BJ (cell line): ENCODE measurements around the gene NXT1. TPM values are rescaled to one million over a fixed set of nuclear protein-coding genes. Genes with fewer than 3 reads are reported as not detected.

Experiments
- CTCF ChIA-PET: fragments of 350-600 bp; formaldehyde crosslinking; extraction: SDS; loops from one replicate; lab custom pipeline; 2021; ENCODE audit warnings: antibody characterized with exemption, inconsistent platforms; lab: Yijun Ruan, JAX
- POLR2A ChIA-PET: fragments of 300-600 bp; sonication (Branson Sonifier 250); formaldehyde crosslinking; extraction: SDS; loops from one replicate; lab custom pipeline; 2021; ENCODE audit warnings: antibody characterized with exemption; lab: Charles Lee
- DNase-seq: peaks from one replicate; pipeline ENCODE4 v3.0.0-alpha.2; 2011; ENCODE audit warnings: low read depth
- H3K27me3 ChIP-seq: 2 replicates; pipeline ENCODE4 v1.6.0; 2011; ENCODE audit warnings: low read length; ENCODE audit not compliant: control insufficient read depth, insufficient read depth
- H3K36me3 ChIP-seq: 2 replicates; pipeline ENCODE4 v1.5.1; 2011; ENCODE audit warnings: low read length; ENCODE audit not compliant: control insufficient read depth, insufficient read depth
- H3K4me3 ChIP-seq: 2 replicates; pipeline ENCODE4 v1.5.1; 2011; ENCODE audit warnings: low read depth, mild to moderate bottlenecking, control low read depth, low read length
- CTCF ChIP-seq: IDR thresholded peaks from 2 replicates; pipeline ENCODE4 v1.5.1; 2011; ENCODE audit warnings: low read depth, mild to moderate bottlenecking, control low read depth, inconsistent platforms, low read length, moderate library complexity; ENCODE audit not compliant: insufficient read depth
- polyA plus RNA-seq: library from polyadenylated mRNA; depleted of rRNA; stranded (reverse); fragments of >200 nt; gene quantifications from 2 replicates; pipeline ENCODE4 v1.2.3, GENCODE V29; 2011; rRNA removed
- small RNA-seq: library from RNA; depleted of rRNA; stranded (forward); fragments of <200 nt; gene quantifications from one replicate; pipeline ENCODE3, GENCODE V24; 2012; ENCODE audit warnings: low replicate concordance, low read depth; ENCODE audit not compliant: insufficient read length

The NXT1 gene
- polyA plus RNA-seq, 1 experiment = 24.2 TPM

GRCh38 chr20:23404196-23404595 lies 53.6 kb downstream of the NXT1 start:
- no peak for DNase-seq
- TF ChIP-seq CTCF = no peak
- Histone ChIP-seq H3K36me3 (peaks cover 1% of the 10 kb centered on the region; the same call in 1 of the 2 replicates), H3K4me3 (no peak overlapping the region), H3K27me3 (no peaks in the 10 kb centered on the region)
- POLR2A ChIA-PET = no interaction called here
- CTCF ChIA-PET = interaction anchor here (1.5 kb wide), 1 partner anchor 15 kb away, joined by 4 read pairs; no protein-coding TSS in a partner anchor

Small RNA genes within 50 kb of the gene (small RNA-seq; reads per million reads assigned to genes)
- gene RNA5SP479 = not detected

Other genes starting within 250 kb of the NXT1 start
- gene GZF1, start 11.4 kb downstream of the NXT1 start, polyA plus RNA-seq = 17.9 and 22.7 TPM in 2 replicates
- gene NAPB, start 70.7 kb downstream of the NXT1 start, polyA plus RNA-seq = 3.8 and 6.6 TPM in 2 replicates
- gene CSTL1, start 88.9 kb downstream of the NXT1 start, polyA plus RNA-seq = not detected in 2 replicates
- gene CST11, start 102.1 kb downstream of the NXT1 start, polyA plus RNA-seq = not detected in 2 replicates
- gene CST8, start 140.3 kb downstream of the NXT1 start, polyA plus RNA-seq = not detected in 2 replicates
- gene CST9L, start 217.7 kb downstream of the NXT1 start, polyA plus RNA-seq = not detected in 2 replicates